Urothelium cell line (cell line): ENCODE results near the gene ZFPM1.

Experiments used
- DNase-seq: peaks from one replicate; pipeline ENCODE4 v3.0.0; 2011; ENCODE audit warnings: low spot score, mixed read lengths
- FAIRE-seq: peaks from 2 replicates; lab custom pipeline; 2011; peaks lifted over from hg19 to GRCh38; lab: Jason Lieb, UNC

The ZFPM1 gene

GRCh38 chr16:88584676-88585075 is 131.6 kb downstream of the ZFPM1 start:
- FAIRE-seq (no peak), DNase-seq (no peak)

- FAIRE-seq (no peak), DNase-seq (no peak)
Measured at GRCh38 chr16:88585269-88585668, 132.2 kb downstream of the ZFPM1 start.

- FAIRE-seq: no peak
Measured at GRCh38 chr16:88585927-88586581, 133.0 kb downstream of the ZFPM1 start.

More at GRCh38 chr16:88585927-88586581, 133.0 kb downstream of the ZFPM1 start:
- no peak for DNase-seq
